Activated T-cell treated with anti-CD3 and anti-CD28 coated beads, Interleukin-2, amount 50 U/mL, for 72 hours (primary cell): Measurements from ENCODE around the gene AP3B1. TPM values are rescaled to one million over a fixed set of nuclear protein-coding genes. Genes with fewer than 3 reads are reported as not detected.

ENCODE experiments used
- ATAC-seq, 2 donors: fragments of 150-1000 bp; cut with Tn5 transposase; replicated peaks in 1 of 2; 2 replicates each; pipeline ENCODE4 v1.10.0; 2021; ENCODE audit warnings: moderate library complexity in 2 of 2, mild to moderate bottlenecking in 1 of 2
- DNase-seq, 2 donors: peaks; one replicate each; pipeline ENCODE4 v3.0.0; 2021 to 2022; ENCODE audit warnings: mixed read lengths in 1 of 2
- H3K27ac Mint-ChIP-seq: one replicate; pipeline ENCODE4 v1.8.0; 2022; ENCODE audit warnings: mild to moderate bottlenecking, moderate library complexity, mixed read lengths
- H3K27me3 Mint-ChIP-seq: one replicate; pipeline ENCODE4 v1.8.0; 2022; ENCODE audit warnings: low read depth, mixed read lengths
- H3K36me3 Mint-ChIP-seq, 2 donors: one replicate each; pipeline ENCODE4 v1.8.0; 2022; ENCODE audit warnings: mixed read lengths in 2 of 2, mild to moderate bottlenecking in 1 of 2; ENCODE audit not compliant: insufficient read depth in 2 of 2
- H3K4me1 Mint-ChIP-seq: one replicate; pipeline ENCODE4 v1.8.0; 2022; ENCODE audit warnings: low read depth, mixed read lengths
- H3K4me3 Mint-ChIP-seq, 2 donors: one replicate each; pipeline ENCODE4 v1.8.0; 2022; ENCODE audit warnings: mild to moderate bottlenecking in 2 of 2, mixed read lengths in 2 of 2, moderate library complexity in 2 of 2
- H3K9me3 Mint-ChIP-seq, 2 donors: one replicate each; pipeline ENCODE4 v1.8.0; 2022; ENCODE audit warnings: mixed read lengths in 2 of 2
- total RNA-seq, 2 donors: library from RNA; stranded (reverse); gene quantifications; one replicate each; pipeline ENCODE4 v1.2.3, GENCODE V29; 2022

AP3B1 gene
- total RNA-seq, result 10 to 100 TPM; 43.6 to 45.1 TPM

GRCh38 chr5:78294248-78295034, at the start of gene AP3B1:
AP3B1 (minus strand) TSS chr5:78294698; CDS start chr5:78294579, 119 bp downstream.
- no peaks in the 10 kb centered on the region for H3K9me3 Mint-ChIP-seq
- peak within 1 kb of the TSS; percentile 98 to 99 for H3K4me3 Mint-ChIP-seq
- H3K27me3 Mint-ChIP-seq, result no peaks in the 10 kb centered on the region
- DNase-seq (peak; percentile 98), ATAC-seq (peak; percentile 94 to 95)
- peaks cover 44% of the 10 kb centered on the region for H3K4me1 Mint-ChIP-seq
- peak within 1 kb of the TSS; percentile 99 for H3K27ac Mint-ChIP-seq
- H3K36me3 Mint-ChIP-seq, result peaks cover 8 to 10% of the 10 kb centered on the region in 2 donors

GRCh38 chr5:78341440-78341839, 46.9 kb upstream of the AP3B1 start:
- H3K27me3 Mint-ChIP-seq, result no peaks in the 10 kb centered on the region

GRCh38 chr5:78339617-78340436, 45.3 kb upstream of the AP3B1 start:
- Mint-ChIP-seq H3K27me3 (no peaks in the 10 kb centered on the region), H3K9me3 (peaks cover 12% of the 10 kb centered on the region in 2 donors), H3K4me1 (no peaks in the 10 kb centered on the region), H3K27ac (no peak overlapping the region), H3K36me3 (peaks cover 10 to 13% of the 10 kb centered on the region in 2 donors), H3K4me3 (no peak overlapping the region)
- ATAC-seq (no peak), DNase-seq (no peak)

More at GRCh38 chr5:78341440-78341839, 46.9 kb upstream of the AP3B1 start:
- Mint-ChIP-seq H3K4me1 (no peaks in the 10 kb centered on the region), H3K27ac (no peak overlapping the region), H3K36me3 (peaks cover 10 to 12% of the 10 kb centered on the region in 2 donors), H3K9me3 (peaks cover 12% of the 10 kb centered on the region in 2 donors), H3K4me3 (no peak overlapping the region)
- DNase-seq (no peak), ATAC-seq (no peak)

- Mint-ChIP-seq H3K9me3 (peaks cover 12% of the 10 kb centered on the region in 2 donors), H3K27me3 (peaks cover 2% of the 10 kb centered on the region), H3K4me1 (no peaks in the 10 kb centered on the region), H3K4me3 (no peak overlapping the region), H3K36me3 (peaks cover 10 to 13% of the 10 kb centered on the region in 2 donors), H3K27ac (no peak overlapping the region)
- DNase-seq (no peak), ATAC-seq (no peak)
Observed at GRCh38 chr5:78336698-78337097, 42.2 kb upstream of the AP3B1 start.

GRCh38 chr5:78335976-78336375, 41.5 kb upstream of the AP3B1 start:
- no peak for DNase-seq
- Mint-ChIP-seq H3K4me1 (no peaks in the 10 kb centered on the region), H3K4me3 (no peak overlapping the region), H3K36me3 (peaks cover 10 to 13% of the 10 kb centered on the region in 2 donors), H3K9me3 (peaks cover 12% of the 10 kb centered on the region in 2 donors), H3K27ac (no peak overlapping the region), H3K27me3 (peaks cover 6% of the 10 kb centered on the region)
- ATAC-seq, result no peak

- H3K9me3 Mint-ChIP-seq, result peaks cover 12% of the 10 kb centered on the region in 2 donors
- no peaks in the 10 kb centered on the region for H3K4me1 Mint-ChIP-seq
- ATAC-seq (no peak), DNase-seq (no peak)
- H3K36me3 Mint-ChIP-seq, result peaks cover 10 to 13% of the 10 kb centered on the region in 2 donors
- peaks cover 6% of the 10 kb centered on the region for H3K27me3 Mint-ChIP-seq
- H3K27ac Mint-ChIP-seq, result no peak overlapping the region
- no peak overlapping the region for H3K4me3 Mint-ChIP-seq
Observed at GRCh38 chr5:78334811-78335210, 40.3 kb upstream of the AP3B1 start.

GRCh38 chr5:78331523-78332080, 37.1 kb upstream of the AP3B1 start:
- no peak overlapping the region for H3K27ac Mint-ChIP-seq
- DNase-seq, result no peak
- no peak for ATAC-seq
- no peak overlapping the region for H3K4me3 Mint-ChIP-seq
- peaks cover 1 to 2% of the 10 kb centered on the region in 2 donors for H3K36me3 Mint-ChIP-seq
- H3K4me1 Mint-ChIP-seq, result no peaks in the 10 kb centered on the region
- H3K27me3 Mint-ChIP-seq, result peaks cover 14% of the 10 kb centered on the region
- H3K9me3 Mint-ChIP-seq, result peaks cover 1% of the 10 kb centered on the region in 2 donors

- Mint-ChIP-seq H3K4me3 (no peak overlapping the region), H3K4me1 (no peaks in the 10 kb centered on the region), H3K27ac (no peak overlapping the region), H3K9me3 (no peaks in the 10 kb centered on the region), H3K27me3 (peaks cover 21% of the 10 kb centered on the region), H3K36me3 (no peaks in the 10 kb centered on the region)
- ATAC-seq (no peak), DNase-seq (no peak)
Observed at GRCh38 chr5:78328585-78329173, 34.2 kb upstream of the AP3B1 start.

- Mint-ChIP-seq H3K27me3 (peaks cover 21% of the 10 kb centered on the region), H3K36me3 (no peaks in the 10 kb centered on the region), H3K9me3 (no peaks in the 10 kb centered on the region), H3K27ac (no peak overlapping the region), H3K4me1 (no peaks in the 10 kb centered on the region), H3K4me3 (no peak overlapping the region)
- no peak for ATAC-seq
- no peak for DNase-seq
Observed at GRCh38 chr5:78327761-78328510, 33.4 kb upstream of the AP3B1 start.

- Mint-ChIP-seq H3K36me3 (no peaks in the 10 kb centered on the region), H3K9me3 (no peaks in the 10 kb centered on the region), H3K27ac (no peak overlapping the region), H3K4me3 (no peak overlapping the region), H3K4me1 (no peaks in the 10 kb centered on the region), H3K27me3 (peaks cover 21% of the 10 kb centered on the region)
- DNase-seq (no peak), ATAC-seq (no peak)
Observed at GRCh38 chr5:78326930-78327329, 32.4 kb upstream of the AP3B1 start.

- Mint-ChIP-seq H3K27ac (no peak overlapping the region), H3K36me3 (no peaks in the 10 kb centered on the region), H3K4me3 (no peak overlapping the region), H3K9me3 (no peaks in the 10 kb centered on the region), H3K27me3 (peaks cover 15% of the 10 kb centered on the region), H3K4me1 (no peaks in the 10 kb centered on the region)
- ATAC-seq (no peak), DNase-seq (no peak)
Observed at GRCh38 chr5:78323241-78323640, 28.7 kb upstream of the AP3B1 start.

- Mint-ChIP-seq H3K9me3 (no peaks in the 10 kb centered on the region), H3K27ac (no peak overlapping the region), H3K27me3 (peaks cover 7% of the 10 kb centered on the region), H3K4me3 (no peak overlapping the region), H3K36me3 (no peaks in the 10 kb centered on the region), H3K4me1 (no peaks in the 10 kb centered on the region)
- ATAC-seq, result no peak
- no peak for DNase-seq
Observed at GRCh38 chr5:78320401-78320800, 25.9 kb upstream of the AP3B1 start.
